Measurements from ENCODE around the gene AEN.
"Not testable (repeated sequence)": the region's sequence is repeated elsewhere in the genome, so short reads cannot be mapped to it uniquely, and the experiment has no call there.

The AEN gene

GRCh38 chr15:88631464-88632028, 10.4 kb downstream of the AEN start:
- TF ChIP-seq CTCF (IDR thresholded peaks at IDR 0.05; ENCODE audit: extremely low read depth, missing control alignments), result no peak
- no peak for DNase-seq (ENCODE audit: low spot score)

GRCh38 chr15:88632797-88633196, 11.7 kb downstream of the AEN start:
- DNase-seq (ENCODE audit: low spot score), result not testable (repeated sequence)

- DNase-seq (ENCODE audit: low spot score), result no peak
- no peak for TF ChIP-seq CTCF (IDR thresholded peaks at IDR 0.05; ENCODE audit: extremely low read depth, missing control alignments)
Measured at GRCh38 chr15:88634449-88634848, 13.3 kb downstream of the AEN start.

- DNase-seq (ENCODE audit: low spot score), result no peak
- TF ChIP-seq CTCF (IDR thresholded peaks at IDR 0.05; ENCODE audit: extremely low read depth, missing control alignments), result no peak
Measured at GRCh38 chr15:88635318-88635717, 14.2 kb downstream of the AEN start.

- no peak for TF ChIP-seq CTCF (IDR thresholded peaks at IDR 0.05; ENCODE audit: extremely low read depth, missing control alignments)
- DNase-seq (ENCODE audit: low spot score), result no peak
Measured at GRCh38 chr15:88636050-88636449, 14.9 kb downstream of the AEN start.

- TF ChIP-seq CTCF (IDR thresholded peaks at IDR 0.05; ENCODE audit: extremely low read depth, missing control alignments), result no peak
- no peak for DNase-seq (ENCODE audit: low spot score)
Measured at GRCh38 chr15:88636654-88637053, 15.5 kb downstream of the AEN start.

GRCh38 chr15:88637436-88637835, 16.3 kb downstream of the AEN start:
- no peak for DNase-seq (ENCODE audit: low spot score)
- no peak for TF ChIP-seq CTCF (IDR thresholded peaks at IDR 0.05; ENCODE audit: extremely low read depth, missing control alignments)

GRCh38 chr15:88637841-88638625, 16.9 kb downstream of the AEN start:
- no peak for TF ChIP-seq CTCF (IDR thresholded peaks at IDR 0.05; ENCODE audit: extremely low read depth, missing control alignments)
- no peak for DNase-seq (ENCODE audit: low spot score)

Measured in GM20000 (cell line).